Panc1 (cell line): ENCODE measurements around the gene MAPK4.

Source experiments
- POLR2AphosphoS5 ChIP-seq: IDR thresholded peaks from 2 replicates; pipeline ENCODE4 v1.6.1; 2012; ENCODE audit warnings: mild to moderate bottlenecking, low read depth, low read length, moderate library complexity
- SIN3A ChIP-seq: IDR thresholded peaks from 2 replicates; pipeline ENCODE4 v1.6.1; 2012; ENCODE audit warnings: low read depth, mild to moderate bottlenecking, low read length, moderate library complexity, borderline replicate concordance; ENCODE audit not compliant: insufficient read depth
- TF ChIP-seq, protein P1 (sequence below): fragments of 450-650 bp; IDR thresholded peaks from 2 replicates; pipeline ENCODE4 v1.5.1; 2017; ENCODE audit warnings: mild to moderate bottlenecking

DNA sequence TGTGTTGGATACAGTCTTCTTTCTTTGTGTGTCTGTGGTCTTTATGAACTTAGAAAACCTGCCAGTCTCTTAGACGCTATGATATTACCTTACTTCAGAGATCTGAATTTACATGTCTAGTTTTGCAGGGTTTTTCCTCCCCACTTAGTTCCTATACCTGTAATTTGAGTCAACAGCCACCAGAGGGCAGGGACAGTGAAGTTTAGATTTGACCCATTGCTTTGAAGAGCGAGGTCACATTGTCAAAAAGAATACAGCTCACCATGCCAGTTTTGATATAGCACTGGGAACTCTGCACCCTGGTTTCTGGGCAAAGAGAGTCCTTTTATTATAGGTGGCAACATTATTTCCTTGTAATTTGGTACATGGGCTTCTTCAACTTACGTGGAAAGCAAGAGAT lies 102.3 kb downstream of the MAPK4 start:
- TF ChIP-seq, protein P1, sequence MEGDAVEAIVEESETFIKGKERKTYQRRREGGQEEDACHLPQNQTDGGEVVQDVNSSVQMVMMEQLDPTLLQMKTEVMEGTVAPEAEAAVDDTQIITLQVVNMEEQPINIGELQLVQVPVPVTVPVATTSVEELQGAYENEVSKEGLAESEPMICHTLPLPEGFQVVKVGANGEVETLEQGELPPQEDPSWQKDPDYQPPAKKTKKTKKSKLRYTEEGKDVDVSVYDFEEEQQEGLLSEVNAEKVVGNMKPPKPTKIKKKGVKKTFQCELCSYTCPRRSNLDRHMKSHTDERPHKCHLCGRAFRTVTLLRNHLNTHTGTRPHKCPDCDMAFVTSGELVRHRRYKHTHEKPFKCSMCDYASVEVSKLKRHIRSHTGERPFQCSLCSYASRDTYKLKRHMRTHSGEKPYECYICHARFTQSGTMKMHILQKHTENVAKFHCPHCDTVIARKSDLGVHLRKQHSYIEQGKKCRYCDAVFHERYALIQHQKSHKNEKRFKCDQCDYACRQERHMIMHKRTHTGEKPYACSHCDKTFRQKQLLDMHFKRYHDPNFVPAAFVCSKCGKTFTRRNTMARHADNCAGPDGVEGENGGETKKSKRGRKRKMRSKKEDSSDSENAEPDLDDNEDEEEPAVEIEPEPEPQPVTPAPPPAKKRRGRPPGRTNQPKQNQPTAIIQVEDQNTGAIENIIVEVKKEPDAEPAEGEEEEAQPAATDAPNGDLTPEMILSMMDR: peak; percentile 59
- TF ChIP-seq POLR2AphosphoS5 (no peak), SIN3A (no peak)
